GM19238 (cell line): ENCODE data around the gene ENTPD6.

ENCODE experiments used
- DNase-seq: peaks from one replicate; pipeline ENCODE4 v3.0.0; 2011; ENCODE audit warnings: low spot score; ENCODE audit not compliant: insufficient read length

The ENTPD6 gene

GRCh38 chr20:25207960-25208534 lies 12.5 kb downstream of the ENTPD6 start:
- DNase-seq, result no peak

- DNase-seq, result no peak
Observed at GRCh38 chr20:25209400-25209799, 13.9 kb downstream of the ENTPD6 start.

- no peak for DNase-seq
Observed at GRCh38 chr20:25209911-25210310, 14.4 kb downstream of the ENTPD6 start.

GRCh38 chr20:25211273-25211672 lies 15.8 kb downstream of the ENTPD6 start:
- DNase-seq, result no peak

DNA sequence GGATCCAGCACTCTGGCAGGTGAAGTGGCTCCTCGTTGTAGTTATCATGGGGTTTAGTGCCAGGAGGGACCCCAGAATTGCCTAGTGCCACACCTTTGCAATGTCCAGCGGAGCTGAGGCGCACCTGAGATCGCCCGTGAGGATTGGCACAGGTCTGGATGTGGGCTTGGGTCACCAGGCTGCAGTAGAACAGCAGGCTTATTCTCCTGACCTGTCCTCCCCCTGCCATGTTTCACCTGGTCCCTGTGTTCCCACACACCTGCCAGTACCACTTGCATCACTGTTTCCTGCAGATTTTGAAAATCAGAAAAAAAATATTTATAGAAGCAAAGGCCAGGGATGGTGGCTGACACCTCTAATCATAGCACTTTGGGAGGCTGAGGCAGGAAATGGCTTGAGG lies 16.7 kb downstream of the ENTPD6 start:
- no peak for DNase-seq

- no peak for DNase-seq
Observed at GRCh38 chr20:25213566-25214425, 18.3 kb downstream of the ENTPD6 start.

- no peak for DNase-seq
Observed at GRCh38 chr20:25214426-25214790, 18.9 kb downstream of the ENTPD6 start.

DNA sequence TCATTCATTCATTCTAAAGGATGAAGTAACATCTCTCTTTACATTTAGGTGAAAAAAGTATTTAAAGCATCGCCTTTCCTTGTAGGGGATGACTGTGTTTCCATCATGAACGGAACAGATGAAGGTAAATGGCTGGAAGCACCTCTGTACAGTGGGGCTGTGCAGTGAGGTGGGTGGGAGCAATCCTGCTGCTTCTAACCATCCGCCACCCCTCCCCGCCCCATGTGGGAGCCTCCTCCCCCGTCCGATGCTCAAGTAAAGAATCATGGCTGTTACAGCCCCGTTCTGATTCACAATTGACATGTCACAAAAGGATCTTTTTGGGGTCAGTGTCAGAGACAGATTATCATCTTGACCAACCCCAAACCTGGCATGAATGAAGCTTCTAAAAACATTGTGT lies 19.3 kb downstream of the ENTPD6 start:
- DNase-seq, result no peak

GRCh38 chr20:25215521-25215920 lies 20.0 kb downstream of the ENTPD6 start:
- no peak for DNase-seq

GRCh38 chr20:25216199-25216945 lies 20.9 kb downstream of the ENTPD6 start:
- DNase-seq, result no peak

GRCh38 chr20:25217161-25218108 lies 21.9 kb downstream of the ENTPD6 start:
- no peak for DNase-seq

GRCh38 chr20:25218109-25218486 lies 22.6 kb downstream of the ENTPD6 start:
- DNase-seq, result no peak

DNA sequence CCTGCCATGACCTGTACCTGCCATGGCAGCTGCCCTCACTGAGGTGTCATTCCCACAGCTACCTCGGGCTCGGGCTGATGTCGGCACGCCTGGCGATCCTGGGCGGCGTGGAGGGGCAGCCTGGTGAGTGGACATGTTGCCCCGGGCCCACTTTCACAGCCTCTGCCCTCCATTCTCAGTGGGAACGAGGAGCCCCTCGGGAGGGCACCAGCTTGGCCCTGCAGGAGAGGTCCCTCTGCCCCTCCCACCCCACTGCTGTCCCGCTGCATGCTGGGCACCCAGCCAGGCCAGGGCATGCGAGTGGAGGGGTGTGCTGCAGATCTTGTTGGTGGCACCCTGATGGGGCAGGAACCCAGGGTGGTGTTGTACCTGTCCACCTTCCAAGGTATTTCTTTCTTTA lies 23.0 kb downstream of the ENTPD6 start:
- DNase-seq, result no peak

GRCh38 chr20:25219365-25219764 lies 23.9 kb downstream of the ENTPD6 start:
- DNase-seq, result no peak

GRCh38 chr20:25220021-25220730 lies 24.7 kb downstream of the ENTPD6 start:
- DNase-seq, result no peak

GRCh38 chr20:25220810-25221591 lies 25.5 kb downstream of the ENTPD6 start:
- no peak for DNase-seq

GRCh38 chr20:25221592-25222460 lies 26.3 kb downstream of the ENTPD6 start:
- DNase-seq, result no peak

DNA sequence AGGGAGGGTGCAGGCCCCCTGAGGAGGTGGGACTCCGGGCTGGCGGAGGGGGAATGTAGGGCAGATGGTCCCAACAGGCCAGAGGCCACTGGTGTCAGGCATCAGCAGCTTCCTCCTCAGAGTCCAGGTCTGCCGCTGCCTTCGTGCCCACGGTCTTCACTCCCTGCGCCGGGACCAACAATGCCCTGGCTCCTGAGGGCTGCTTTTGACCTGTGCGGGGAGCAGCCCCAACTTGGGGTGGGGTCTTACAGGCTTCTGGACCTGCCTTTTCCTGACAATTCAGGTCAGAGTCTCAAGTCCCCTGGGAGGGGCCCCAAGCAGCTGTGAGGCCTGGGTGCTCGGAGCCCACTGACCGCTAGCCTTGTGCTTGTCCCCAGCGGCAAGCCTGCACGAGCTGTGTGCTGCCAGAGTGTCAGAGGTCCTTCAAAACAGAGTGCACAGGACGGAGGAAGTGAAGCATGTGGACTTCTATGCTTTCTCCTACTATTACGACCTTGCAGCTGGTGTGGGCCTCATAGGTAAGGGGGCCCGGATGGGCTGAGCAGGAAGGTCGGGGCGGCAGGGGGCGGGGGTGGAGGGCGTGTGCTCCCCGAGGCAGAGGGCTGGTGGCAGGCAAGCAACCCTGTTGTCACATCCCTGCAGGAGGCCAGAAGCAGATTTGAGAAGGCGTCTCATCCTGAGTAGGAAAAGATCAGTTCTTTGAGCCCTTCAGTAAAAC lies 27.1 kb downstream of the ENTPD6 start:
- no peak for DNase-seq
